Muscle layer of colon (tissue), 2 donors: Measurements from ENCODE around the gene ZNF224.
"Not testable (repeated sequence)": the region's sequence is repeated elsewhere in the genome, so short reads cannot be mapped to it uniquely, and the experiment has no call there.

ENCODE experiments used
- H3K27ac ChIP-seq: one replicate; pipeline ENCODE4 v1.7.0; 2013; ENCODE audit warnings: low read depth, mild to moderate bottlenecking, low read length, moderate library complexity
- H3K27me3 ChIP-seq, 2 donors: one replicate each; pipeline ENCODE4 v1.7.0; 2013; ENCODE audit warnings: low read length in 2 of 2, mild to moderate bottlenecking in 2 of 2; ENCODE audit not compliant: insufficient read depth in 2 of 2, control insufficient read depth in 1 of 2
- H3K36me3 ChIP-seq: one replicate; pipeline ENCODE4 v1.7.0; 2013; ENCODE audit warnings: mild to moderate bottlenecking, low read length; ENCODE audit not compliant: insufficient read depth
- H3K4me1 ChIP-seq: one replicate; pipeline ENCODE4 v1.7.0; 2013; ENCODE audit warnings: mild to moderate bottlenecking, low read length; ENCODE audit not compliant: insufficient read depth
- H3K4me3 ChIP-seq, 2 donors: one replicate each; pipeline ENCODE4 v1.7.0; 2013; ENCODE audit warnings: low read length in 2 of 2, low read depth in 1 of 2, mild to moderate bottlenecking in 1 of 2, moderate library complexity in 1 of 2
- H3K9ac ChIP-seq: one replicate; pipeline ENCODE4 v1.7.0; 2013; ENCODE audit warnings: low read length
- H3K9me3 ChIP-seq: one replicate; pipeline ENCODE4 v1.7.0; 2013; ENCODE audit warnings: mild to moderate bottlenecking, low read length
- donor health status: abdominal sarcoma.
- donor health status: Adenocarcinoma of cecum.

Gene ZNF224

GRCh38 chr19:44072543-44073401 lies 21.4 kb upstream of the ZNF224 start:
- peaks cover 3% of the 10 kb centered on the region for H3K4me1 ChIP-seq
- peaks cover 3% of the 10 kb centered on the region for H3K9me3 ChIP-seq
- H3K36me3 ChIP-seq = peaks cover 3% of the 10 kb centered on the region
- H3K27ac ChIP-seq = peak overlapping the region; percentile 62
- H3K9ac ChIP-seq = peak overlapping the region; percentile 56
- H3K4me3 ChIP-seq = peak overlapping the region; percentile 82 to 92
- no peaks in the 10 kb centered on the region for H3K27me3 ChIP-seq

GRCh38 chr19:44076325-44076724 lies 17.8 kb upstream of the ZNF224 start:
- H3K4me1 ChIP-seq = peaks cover 3% of the 10 kb centered on the region
- H3K9ac ChIP-seq = no peak overlapping the region
- peaks cover 11% of the 10 kb centered on the region for H3K36me3 ChIP-seq
- H3K27me3 ChIP-seq = no peaks in the 10 kb centered on the region
- H3K9me3 ChIP-seq = no peaks in the 10 kb centered on the region
- no peak overlapping the region for H3K27ac ChIP-seq
- H3K4me3 ChIP-seq = no peak overlapping the region

- Histone ChIP-seq H3K27me3 (no peaks in the 10 kb centered on the region), H3K9ac (no peak overlapping the region), H3K4me1 (peaks cover 5% of the 10 kb centered on the region), H3K4me3 (no peak overlapping the region), H3K27ac (no peak overlapping the region), H3K9me3 (no peaks in the 10 kb centered on the region), H3K36me3 (peaks cover 4% of the 10 kb centered on the region)
Observed at GRCh38 chr19:44092108-44092507, 2.1 kb upstream of the ZNF224 start.

- Histone ChIP-seq H3K27ac (no peak overlapping the region), H3K27me3 (no peaks in the 10 kb centered on the region), H3K4me1 (peaks cover 7% of the 10 kb centered on the region), H3K9me3 (peaks cover 36% of the 10 kb centered on the region), H3K36me3 (peaks cover 34% of the 10 kb centered on the region), H3K4me3 (peak overlapping the region; percentile 11 to 29), H3K9ac (no peak overlapping the region)
Observed at GRCh38 chr19:44107751-44108150, 13.6 kb downstream of the ZNF224 start.

GRCh38 chr19:44109458-44109857 lies 15.3 kb downstream of the ZNF224 start:
- H3K4me3 ChIP-seq = no peak overlapping the region
- H3K9me3 ChIP-seq = peaks cover 36% of the 10 kb centered on the region
- H3K9ac ChIP-seq = no peak overlapping the region
- H3K36me3 ChIP-seq = peaks cover 17% of the 10 kb centered on the region
- H3K27ac ChIP-seq = no peak overlapping the region
- peaks cover 12% of the 10 kb centered on the region for H3K4me1 ChIP-seq
- no peaks in the 10 kb centered on the region for H3K27me3 ChIP-seq

- Histone ChIP-seq H3K9ac (no peak overlapping the region), H3K27ac (no peak overlapping the region), H3K36me3 (peaks cover 17% of the 10 kb centered on the region), H3K4me3 (peak overlapping the region in 1 of 2 donors; percentile 86), H3K9me3 (peaks cover 21% of the 10 kb centered on the region), H3K4me1 (peaks cover 13% of the 10 kb centered on the region), H3K27me3 (no peaks in the 10 kb centered on the region)
Observed at GRCh38 chr19:44111910-44112463, 17.8 kb downstream of the ZNF224 start.

GRCh38 chr19:44112802-44113137 lies 18.6 kb downstream of the ZNF224 start:
- Histone ChIP-seq H3K27ac (no peak overlapping the region), H3K27me3 (no peaks in the 10 kb centered on the region), H3K36me3 (peaks cover 11% of the 10 kb centered on the region), H3K9ac (peak overlapping the region; percentile 93), H3K9me3 (peaks cover 13% of the 10 kb centered on the region), H3K4me3 (peak overlapping the region; percentile 72 to 86), H3K4me1 (peaks cover 13% of the 10 kb centered on the region)

- H3K4me1 ChIP-seq = peaks cover 13% of the 10 kb centered on the region
- H3K9me3 ChIP-seq = peaks cover 8% of the 10 kb centered on the region
- H3K27ac ChIP-seq = peak within 1 kb of the TSS; percentile 62
- H3K36me3 ChIP-seq = peaks cover 13% of the 10 kb centered on the region
- peak within 1 kb of the TSS; percentile 72 to 86 for H3K4me3 ChIP-seq
- H3K9ac ChIP-seq = peak within 1 kb of the TSS; percentile 93
- H3K27me3 ChIP-seq = no peaks in the 10 kb centered on the region
Observed at GRCh38 chr19:44113138-44113783, 19.1 kb downstream of the ZNF224 start, which contains the start of gene ZNF225. ZNF225 (plus strand) TSS chr19:44113399; CDS start chr19:44115828, 2,429 bp downstream.

- H3K27ac ChIP-seq = peak overlapping the region; percentile 62
- H3K9ac ChIP-seq = peak overlapping the region; percentile 93
- H3K4me1 ChIP-seq = peaks cover 13% of the 10 kb centered on the region
- no peaks in the 10 kb centered on the region for H3K27me3 ChIP-seq
- peak overlapping the region; percentile 42 to 86 for H3K4me3 ChIP-seq
- peaks cover 7% of the 10 kb centered on the region for H3K9me3 ChIP-seq
- H3K36me3 ChIP-seq = peaks cover 17% of the 10 kb centered on the region
Observed at GRCh38 chr19:44113784-44114390, 19.7 kb downstream of the ZNF224 start.

- H3K9ac ChIP-seq, H3K27me3 ChIP-seq, H3K4me1 ChIP-seq, H3K4me3 ChIP-seq, H3K27ac ChIP-seq: not testable (repeated sequence)
- Histone ChIP-seq H3K36me3 (peaks cover 52% of the 10 kb centered on the region), H3K9me3 (peaks cover 12% of the 10 kb centered on the region)
Observed at GRCh38 chr19:44121162-44121561, 27.0 kb downstream of the ZNF224 start.

GRCh38 chr19:44131955-44132354 lies 37.8 kb downstream of the ZNF224 start:
- Histone ChIP-seq H3K4me3 (peak overlapping the region in 1 of 2 donors; percentile 25), H3K9ac (no peak overlapping the region), H3K4me1 (no peaks in the 10 kb centered on the region), H3K36me3 (peaks cover 39% of the 10 kb centered on the region), H3K27me3 (no peaks in the 10 kb centered on the region), H3K27ac (no peak overlapping the region), H3K9me3 (peaks cover 42% of the 10 kb centered on the region)
